NCI-H2196 (cell line): Measurements from ENCODE around the gene ACTN4.

Source experiments
- DNase-seq: peaks from one replicate; lab custom pipeline; 2025; ENCODE audit not compliant: unreplicated experiment; lab: John Stamatoyannopoulos, UW

ACTN4 gene

GRCh38 chr19:38676878-38677646 is 29.6 kb downstream of the ACTN4 start:
- DNase-seq: no peak

DNA sequence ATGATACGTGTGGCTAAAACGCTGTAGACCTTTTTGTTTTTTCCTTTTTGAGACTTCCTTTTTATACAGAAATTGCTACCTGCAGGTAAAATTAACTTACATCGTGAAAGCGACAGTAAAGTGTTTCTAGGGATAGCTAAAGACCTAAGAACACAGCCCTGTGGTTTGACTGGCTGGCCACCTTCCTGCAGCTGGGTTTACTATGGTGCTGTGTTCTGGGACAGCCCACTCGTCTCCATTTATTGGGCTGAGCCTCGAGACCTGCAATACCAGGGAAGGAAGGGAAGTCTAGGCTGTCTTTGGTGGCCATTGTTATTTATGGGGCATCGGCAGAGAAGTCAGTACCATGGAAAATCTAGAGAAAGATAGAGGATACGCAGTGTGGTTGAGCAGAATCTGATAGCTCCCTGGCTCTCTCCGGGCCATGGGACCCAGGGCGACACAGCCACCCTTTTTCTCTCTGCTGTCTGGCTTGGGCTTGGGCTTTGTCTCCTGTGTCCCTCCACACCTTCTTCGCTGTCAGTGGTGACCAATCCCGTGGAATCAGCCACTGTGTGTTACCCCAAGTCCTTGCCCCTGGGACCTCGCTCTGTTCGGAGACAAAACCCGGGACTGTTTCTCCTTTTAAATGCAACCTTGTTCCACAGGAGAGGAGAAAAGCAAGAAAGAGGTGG is 30.9 kb downstream of the ACTN4 start:
- DNase-seq: no peak

DNA sequence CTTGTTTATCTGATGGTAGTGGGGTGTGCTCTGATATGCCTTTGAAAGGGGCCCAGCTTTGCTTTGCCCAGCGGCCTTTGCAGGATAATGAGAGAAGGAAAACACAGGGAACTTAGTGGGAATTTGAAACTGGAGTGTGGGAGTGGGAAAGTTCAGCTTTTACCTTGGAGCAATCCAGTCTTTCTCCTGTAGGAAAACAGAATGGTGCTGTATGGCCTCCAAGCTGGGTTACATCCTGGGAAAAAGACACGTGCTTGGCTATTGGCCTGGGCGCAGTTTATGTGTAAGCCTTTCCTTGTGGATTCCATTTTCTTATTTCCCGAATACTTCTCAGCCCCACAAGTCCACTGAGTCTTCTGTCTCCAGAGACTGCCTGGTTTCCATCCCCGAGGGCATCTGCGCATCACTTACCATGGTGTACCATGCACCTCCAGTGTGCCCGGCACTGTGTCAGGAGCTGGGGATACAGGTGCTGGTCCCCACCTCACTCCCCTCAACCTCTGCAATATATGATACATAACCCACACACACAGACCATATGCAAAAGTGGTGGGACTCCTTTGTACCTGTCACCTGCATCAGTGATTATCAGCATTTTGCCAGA is 31.5 kb downstream of the ACTN4 start:
- no peak for DNase-seq

- DNase-seq: no peak
Observed at GRCh38 chr19:38679839-38680238, 32.4 kb downstream of the ACTN4 start.

GRCh38 chr19:38682195-38682867 is 34.9 kb downstream of the ACTN4 start:
- no peak for DNase-seq

- DNase-seq: no peak
Observed at GRCh38 chr19:38682872-38683392, 35.5 kb downstream of the ACTN4 start.

- DNase-seq: peak; percentile 93
Observed at GRCh38 chr19:38683393-38684077, 36.1 kb downstream of the ACTN4 start.

- DNase-seq: peak; percentile 57
Observed at GRCh38 chr19:38684078-38684861, 36.8 kb downstream of the ACTN4 start.

GRCh38 chr19:38684862-38685665 is 37.6 kb downstream of the ACTN4 start:
- no peak for DNase-seq

GRCh38 chr19:38685666-38686529 is 38.4 kb downstream of the ACTN4 start:
- DNase-seq: peak; percentile 33

- DNase-seq: no peak
Observed at GRCh38 chr19:38686530-38686888, 39.1 kb downstream of the ACTN4 start.

DNA sequence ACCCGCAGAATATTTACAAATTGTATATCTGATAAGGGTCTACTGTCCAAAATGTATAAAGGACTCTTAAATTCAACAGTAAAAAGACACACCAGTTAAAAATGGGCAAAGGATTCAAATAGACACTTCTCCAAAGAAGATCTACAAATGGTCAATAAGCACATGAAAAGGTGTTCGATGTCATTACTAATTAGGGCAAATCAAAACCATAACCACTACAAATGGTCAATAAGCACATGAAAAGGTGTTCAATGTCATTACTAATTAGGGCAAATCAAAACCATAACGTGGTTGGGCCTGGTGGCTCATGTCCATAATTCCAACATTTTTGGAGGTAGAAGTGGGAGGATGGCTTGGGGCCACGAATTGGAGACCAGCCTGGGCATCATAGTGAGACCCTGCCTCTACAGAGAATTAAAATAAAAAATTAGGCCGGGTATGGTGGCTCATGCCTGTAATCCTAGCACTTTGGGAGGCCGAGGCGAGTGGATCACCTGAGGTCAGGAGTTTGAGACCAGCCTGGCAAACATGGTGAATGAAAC is 40.5 kb downstream of the ACTN4 start:
- no peak for DNase-seq

- DNase-seq: no peak
Observed at GRCh38 chr19:38690146-38690545, 42.7 kb downstream of the ACTN4 start.

GRCh38 chr19:38690832-38691231 is 43.4 kb downstream of the ACTN4 start:
- DNase-seq: no peak

DNA sequence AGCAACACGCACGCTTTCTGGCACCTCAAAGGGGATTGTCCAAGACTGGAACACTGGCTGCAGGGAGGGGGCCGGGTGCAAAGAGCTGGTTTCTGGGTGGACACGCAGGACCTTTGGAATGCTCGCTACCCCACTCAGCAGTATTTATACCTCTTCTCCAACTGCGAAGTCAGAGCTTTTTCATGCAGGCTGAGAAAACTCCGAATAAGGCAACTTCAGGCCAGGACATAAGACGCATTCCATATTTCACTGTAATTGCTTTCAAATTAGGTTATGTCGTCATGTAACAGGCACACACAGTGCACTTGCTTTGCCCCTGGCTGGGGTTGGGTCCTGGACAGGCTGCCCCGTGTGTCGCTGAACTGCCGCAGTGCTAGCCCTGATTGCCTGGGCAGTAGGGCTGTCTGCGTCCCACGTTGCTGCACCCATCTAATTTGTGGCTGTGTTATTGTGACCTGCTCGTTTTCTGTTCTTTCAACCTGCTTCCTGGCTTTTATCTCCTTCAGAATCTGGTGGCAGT is 44.5 kb downstream of the ACTN4 start:
- DNase-seq: no peak

- no peak for DNase-seq
Observed at GRCh38 chr19:38692458-38693379, 45.3 kb downstream of the ACTN4 start.
